K562 (cell line): Measurements from ENCODE around the gene MED19. TPM values are rescaled to one million over a fixed set of nuclear protein-coding genes. Genes with fewer than 3 reads are reported as not detected.

Experiments used
- ATAC-seq: fragments of 200-7000 bp; cut with Tn5 transposase; 3 replicates; pipeline ENCODE4 v1.9.1; 2020; ENCODE audit warnings: moderate library complexity
- BruUV-seq: library from RNA; stranded (reverse); fragments of 400-500 nt; replicated peaks from 2 replicates; lab custom pipeline; 2021; lab: Mats Ljungman, UMichigan
- CTCF ChIA-PET: fragments of 300-600 bp; formaldehyde crosslinking; extraction: SDS; loops from one replicate; lab custom pipeline; 2021; ENCODE audit warnings: low intra/inter-chr PET ratio; lab: Yijun Ruan, JAX
- POLR2A ChIA-PET: fragments of 300-600, 350-650 bp; sonication (Branson Sonifier 250); formaldehyde crosslinking; extraction: SDS; loops from one replicate; lab custom pipeline; 2021; ENCODE audit warnings: antibody characterized with exemption, inconsistent platforms; lab: Yijun Ruan, JAX
- DNase-seq, 4 experiments: peaks; one replicate each; pipeline versions ENCODE4 v3.0.0 to v3.0.0-alpha.2; 2011 to 2018; ENCODE audit warnings: low spot score in 3 of 4, mixed read lengths in 3 of 4; ENCODE audit errors: extremely low read depth in 1 of 4
- FAIRE-seq: peaks from 2 replicates; lab custom pipeline; 2011; peaks lifted over from hg19 to GRCh38; lab: Jason Lieb, UNC
- H2AFZ ChIP-seq: 2 replicates; pipeline ENCODE4 v1.6.0; 2011; ENCODE audit warnings: low read depth, low read length, control low read depth, inconsistent platforms
- H3K27ac ChIP-seq: fragments of 200-600 bp; 3 replicates; pipeline ENCODE4 v1.8.0; 2011; ENCODE audit warnings: low read depth, mild to moderate bottlenecking, control low read depth, inconsistent platforms, low read length, moderate library complexity, mixed read lengths; ENCODE audit errors: extremely low read depth
- H3K27me3 ChIP-seq, 2 experiments: fragments of 300-600 bp in 1 of 2; 2 replicates in 1 of 2; 3 replicates in 1 of 2; pipeline versions ENCODE4 v1.6.0 to v1.8.0; 2011; ENCODE audit warnings: inconsistent platforms in 2 of 2, low read length in 2 of 2, mild to moderate bottlenecking in 1 of 2, mixed read lengths in 1 of 2, moderate library complexity in 1 of 2; ENCODE audit not compliant: control insufficient read depth in 2 of 2, insufficient read depth in 2 of 2
- H3K36me3 ChIP-seq: fragments of 300-600 bp; 3 replicates; pipeline ENCODE4 v1.8.0; 2011; ENCODE audit warnings: mild to moderate bottlenecking, low read length, inconsistent platforms; ENCODE audit not compliant: control insufficient read depth, insufficient read depth
- H3K4me1 ChIP-seq, 2 experiments: fragments of 200-600 bp in 1 of 2; replicated peaks in 1 of 2; 2 replicates in 1 of 2; 3 replicates in 1 of 2; pipeline versions ENCODE4 v1.5.1 to v1.8.0; 2011; ENCODE audit warnings: inconsistent platforms in 2 of 2, low read length in 2 of 2, mild to moderate bottlenecking in 1 of 2, mixed read lengths in 1 of 2, moderate library complexity in 1 of 2; ENCODE audit not compliant: control insufficient read depth in 2 of 2, insufficient read depth in 2 of 2
- H3K4me2 ChIP-seq: 2 replicates; pipeline ENCODE4 v1.6.1; 2011; ENCODE audit warnings: low read length, control low read depth, inconsistent platforms, mixed read lengths; ENCODE audit not compliant: insufficient read depth
- H3K4me3 ChIP-seq: fragments of 200-600 bp; sonication (generic), shearing (Covaris generic); 2 replicates; pipeline ENCODE4 v1.5.1; 2016; ENCODE audit warnings: control low read depth, inconsistent platforms
- H3K79me2 ChIP-seq: fragments of 200-600 bp; 3 replicates; pipeline ENCODE4 v1.8.0; 2011; ENCODE audit warnings: low read length, inconsistent platforms; ENCODE audit not compliant: control insufficient read depth, insufficient read depth
- H3K9ac ChIP-seq, 2 experiments: 2 replicates each; pipeline versions ENCODE4 v1.6.0 to v1.6.1; 2011; ENCODE audit warnings: low read depth in 2 of 2, low read length in 2 of 2, control low read depth in 1 of 2, inconsistent platforms in 1 of 2, mild to moderate bottlenecking in 1 of 2, mixed read lengths in 1 of 2; ENCODE audit not compliant: insufficient read depth in 1 of 2
- H3K9me1 ChIP-seq: one replicate; pipeline ENCODE4 v1.6.0; 2011; ENCODE audit warnings: inconsistent platforms, mild to moderate bottlenecking, low read length, moderate library complexity; ENCODE audit not compliant: control insufficient read depth, insufficient read depth
- H3K9me3 ChIP-seq: replicated peaks from 2 replicates; pipeline ENCODE4 v1.5.1; 2011; ENCODE audit warnings: low read depth, low read length, inconsistent platforms; ENCODE audit not compliant: control insufficient read depth, insufficient read depth
- H4K20me1 ChIP-seq: replicated peaks from 2 replicates; pipeline ENCODE4 v1.6.1; 2011; ENCODE audit warnings: low read length, inconsistent platforms, mixed read lengths; ENCODE audit not compliant: control insufficient read depth, insufficient read depth
- ARNT ChIP-seq, 2 experiments: fragments of 450-650 bp; IDR thresholded peaks; 2 replicates each; pipeline ENCODE4 v1.6.1; 2016; ENCODE audit warnings: mild to moderate bottlenecking in 1 of 2
- MEF2A ChIP-seq: IDR thresholded peaks from 2 replicates; pipeline ENCODE4 v1.6.1; 2011; ENCODE audit warnings: low read depth, mild to moderate bottlenecking, low read length, moderate library complexity; ENCODE audit not compliant: control insufficient read depth
- NCOA6 ChIP-seq: fragments of 450-650 bp; IDR thresholded peaks from 2 replicates; pipeline ENCODE4 v1.6.1; 2017; ENCODE audit warnings: mild to moderate bottlenecking
- NFRKB ChIP-seq: fragments of 450-650 bp; IDR thresholded peaks from 2 replicates; pipeline ENCODE4 v1.6.1; 2016; ENCODE audit warnings: low read depth
- NKRF ChIP-seq: fragments of 450-650 bp; IDR thresholded peaks from 2 replicates; pipeline ENCODE4 v1.6.1; 2016; ENCODE audit warnings: borderline replicate concordance
- OTX1 ChIP-seq: fragments of 450-650 bp; formaldehyde crosslinking; IDR thresholded peaks from 2 replicates; pipeline ENCODE4 v1.4.0; 2022; ENCODE audit warnings: mild to moderate bottlenecking
- RFX5 ChIP-seq: IDR thresholded peaks from 2 replicates; pipeline ENCODE4 v1.6.1; 2011; ENCODE audit warnings: low read depth, mild to moderate bottlenecking, improper control_type of control experiment, low read length
- SIN3A ChIP-seq, 2 experiments: fragments of 150-350 bp in 1 of 2; IDR thresholded peaks; 2 replicates each; pipeline ENCODE4 v1.6.1; 2011 to 2016; ENCODE audit warnings: borderline replicate concordance in 2 of 2, low read depth in 2 of 2, low read length in 2 of 2, mild to moderate bottlenecking in 2 of 2, moderate library complexity in 2 of 2; ENCODE audit not compliant: control insufficient read depth in 1 of 2
- SOX6 ChIP-seq: fragments of 450-650 bp; IDR thresholded peaks from 2 replicates; pipeline ENCODE4 v1.6.1; 2014; ENCODE audit warnings: mild to moderate bottlenecking
- ZNF518B ChIP-seq: fragments of 250-450 bp; sonication (Bioruptor Pico); IDR thresholded peaks from 2 replicates; pipeline ENCODE4 v1.5.0; 2021; ENCODE audit warnings: mild to moderate bottlenecking, moderate library complexity
- ZZZ3 ChIP-seq: fragments of 450-650 bp; IDR thresholded peaks from 2 replicates; pipeline ENCODE4 v1.6.1; 2016; ENCODE audit warnings: antibody characterized with exemption, mild to moderate bottlenecking, moderate library complexity
- WGBS: fragments of 100-300 bp; shearing (Covaris generic); methylation state at CpG from one replicate; pipeline ENCODE4 v1.1.6; 2016; ENCODE audit warnings: low coverage, mixed read lengths; ENCODE audit not compliant: insufficient coverage; ENCODE audit errors: missing lambda C conversion rate; 5-methylcytosine and 5-hydroxymethylcytosine counted together
- in situ Hi-C: fragments of 300-500 bp; cut with MboI; formaldehyde crosslinking; loops from 4 replicates; pipeline ENCODE4 v1.15.0; 2018; ENCODE audit warnings: inconsistent platforms, mixed read lengths
- intact Hi-C: fragments of 100-400 bp; cut with micrococcal nuclease; formaldehyde crosslinking; loops from 2 replicates; pipeline ENCODE4 v1.14.2; 2022
- polyA plus RNA-seq, 8 experiments: library from polyadenylated mRNA; depleted of rRNA in 4 of 8; stranded (reverse) in 5 of 8; unstranded in 3 of 8; fragments of >200 nt; fragmentation: Nextera tagmentation in 2 of 8; fragmentation: Illumina TruSeq in 1 of 8; extraction: Ambion mirVana in 2 of 8; extraction: Trizol in 1 of 8; gene quantifications; 2 replicates each; pipeline versions ENCODE4 v1.2.1 to v1.2.3, GENCODE V29; 2011 to 2014; ENCODE audit warnings: inconsistent platforms in 1 of 8, missing spikeins in 1 of 8
- total RNA-seq, 7 experiments: library from RNA; depleted of rRNA in 6 of 7; stranded (reverse); fragments of >200 nt in 6 of 7; fragmentation: Illumina TruSeq in 2 of 7; extraction: Trizol in 2 of 7; gene quantifications; 2 replicates each; pipeline versions ENCODE4 v1.2.1 to v1.2.3, GENCODE V29; 2011 to 2021; ENCODE audit warnings: low replicate concordance in 1 of 7

The MED19 gene
- total and polyA plus RNA-seq, 9 of the 15 experiments (the other 6 are each of a cell fraction or from before 2014, with no cell fraction given), result 7.3 to 23.5 (median 15.0) TPM

DNA sequence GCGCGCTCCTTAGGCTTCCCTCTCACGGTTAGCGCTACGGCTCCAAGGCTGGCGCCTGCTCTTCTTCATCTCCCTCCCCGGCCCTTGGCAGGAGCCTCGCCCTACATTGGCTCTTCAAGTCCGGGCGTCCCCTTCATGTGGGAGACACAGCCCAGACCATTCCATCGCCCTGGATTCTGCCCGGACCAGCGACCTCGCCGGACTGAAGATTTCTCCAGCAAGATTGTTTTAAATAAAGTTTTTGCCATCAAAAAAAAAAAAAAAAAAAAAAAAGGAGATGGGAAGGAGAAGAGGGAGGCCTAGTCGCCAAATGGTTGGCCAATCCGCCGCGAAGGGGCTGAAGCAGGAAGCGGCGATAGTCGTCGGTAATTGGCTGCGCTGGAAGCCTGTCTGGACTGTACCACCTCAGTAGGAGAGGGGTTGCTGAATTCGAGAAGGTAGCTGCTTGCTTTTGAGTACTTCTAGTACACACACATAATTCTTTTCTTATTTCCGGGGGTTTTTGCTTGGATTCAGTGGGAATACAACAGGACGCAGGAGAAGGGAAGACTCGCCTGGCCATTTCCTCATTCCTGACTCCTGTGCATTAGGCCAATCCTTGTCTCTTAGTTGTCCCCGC is 44.8 kb downstream of the MED19 start:
- ATAC-seq (peak; percentile 80), DNase-seq (peak; percentile 85 to 97 (median 92)), FAIRE-seq (no peak)
- WGBS, result under 1% methylated on average over 18 of the region's 29 CpGs
- no TSS peak for BruUV-seq
- in situ Hi-C loops, result loop anchor here (10.0 to 25.0 kb wide), 2 partner anchors 138 to 845 kb away; partner anchors contain the start of gene OR5B21
- Histone ChIP-seq H3K4me1 (peaks cover 8 to 9% of the 10 kb centered on the region in 2 experiments; a peak in 4 of 5 replicates), H3K36me3 (peaks cover 23% of the 10 kb centered on the region), H3K9me3 (no peaks in the 10 kb centered on the region), H3K9me1 (no peaks in the 10 kb centered on the region), H3K9ac (peak overlapping the region; percentile 99 to 100), H3K4me2 (peak overlapping the region; percentile 96), H3K79me2 (peaks cover 43% of the 10 kb centered on the region), H4K20me1 (no peaks in the 10 kb centered on the region), H3K27me3 (no peaks in the 10 kb centered on the region), H2AFZ (peak overlapping the region; percentile 99), H3K27ac (peak overlapping the region; percentile 99), H3K4me3 (peak overlapping the region; percentile 98)
- CTCF ChIA-PET, result interaction anchor here (1.0 kb wide), 1 partner anchor 134 kb away, joined by 7 read pairs; no protein-coding TSS in a partner anchor
- POLR2A ChIA-PET, result interaction anchor here (0.5 to 1.6 kb wide), 5 partner anchors 9 to 114 kb away, joined by 3 to 6 read pairs (median 3); partner anchors contain the start of genes CLP1, MED19 and UBE2L6
- intact Hi-C loops, result loop anchor here (1.0 to 10.0 kb wide), 6 partner anchors 45 to 911 kb away; partner anchors contain the start of genes MED19, SELENOH and TMX2
- peak; percentile 4 to 51; a peak in 2 of 4 replicates for TF ChIP-seq SIN3A (IDR thresholded peaks at IDR 0.05; ENCODE audit: borderline replicate concordance in 2 of 2, control insufficient read depth in 1 of 2, low read depth in 2 of 2, low read length in 2 of 2)
- no peak for TF ChIP-seq ZNF518B (CRISPR knock-in tag)
- TF ChIP-seq NFRKB, result peak; percentile 76; the same call in 1 of the 2 replicates
- no peak for TF ChIP-seq SOX6
- no peak for TF ChIP-seq ZZZ3
- TF ChIP-seq MEF2A, result 0 out of 2 replicates have a peak, but pooled peaks have one; percentile 9
- peak; percentile 83 to 84 for TF ChIP-seq ARNT (IDR thresholded peaks at IDR 0.05)
- 0 out of 2 replicates have a peak, but pooled peaks have one; percentile 8 for TF ChIP-seq NKRF
- 0 out of 2 replicates have a peak, but pooled peaks have one; percentile 8 for TF ChIP-seq RFX5
- no peak for TF ChIP-seq NCOA6
- TF ChIP-seq OTX1, result 0 out of 2 replicates have a peak, but pooled peaks have one; percentile 85
